CD14-positive monocyte (primary cell): ENCODE measurements around the gene PGR. TPM values are rescaled to one million over a fixed set of nuclear protein-coding genes. Genes with fewer than 3 reads are reported as not detected.

Source experiments
- DNase-seq, 3 donors: peaks; one replicate each; pipeline ENCODE4 v3.0.0-alpha.2; 2011 to 2022
- H2AFZ ChIP-seq: 2 replicates; pipeline ENCODE4 v1.6.0; 2012; ENCODE audit warnings: mild to moderate bottlenecking, low read depth, low read length, inconsistent platforms; ENCODE audit not compliant: insufficient read depth, poor library complexity, severe bottlenecking
- H3K27ac ChIP-seq, 2 donors: 1 replicate in 1 of 2; 2 replicates in 1 of 2; pipeline ENCODE4 v1.5.1; 2012 to 2013; ENCODE audit warnings: low read length in 2 of 2, control low read depth in 1 of 2, inconsistent platforms in 1 of 2, low read depth in 1 of 2, mild to moderate bottlenecking in 1 of 2
- H3K27me3 ChIP-seq, 2 donors: one replicate each; pipeline versions ENCODE4 v1.6.0 to v1.6.1; 2011 to 2013; ENCODE audit warnings: low read length in 2 of 2; ENCODE audit not compliant: control insufficient read depth in 2 of 2, insufficient read depth in 2 of 2
- H3K36me3 ChIP-seq, 2 donors: replicated peaks in 1 of 2; 1 replicate in 1 of 2; 2 replicates in 1 of 2; pipeline versions ENCODE4 v1.5.1 to v1.6.1; 2012 to 2013; ENCODE audit warnings: low read length in 2 of 2, control low read depth in 1 of 2, inconsistent platforms in 1 of 2, mild to moderate bottlenecking in 1 of 2; ENCODE audit not compliant: insufficient read depth in 2 of 2, control insufficient read depth in 1 of 2
- H3K4me1 ChIP-seq, 2 donors: 1 replicate in 1 of 2; 2 replicates in 1 of 2; pipeline versions ENCODE4 v1.5.1 to v1.6.1; 2012 to 2013; ENCODE audit warnings: low read length in 2 of 2, control low read depth in 1 of 2, inconsistent platforms in 1 of 2, mild to moderate bottlenecking in 1 of 2, moderate library complexity in 1 of 2; ENCODE audit not compliant: insufficient read depth in 2 of 2, control insufficient read depth in 1 of 2
- H3K4me2 ChIP-seq: replicated peaks from 2 replicates; pipeline ENCODE3; 2012; ENCODE audit warnings: low read length, moderate library complexity, mild to moderate bottlenecking; ENCODE audit not compliant: poor library complexity, severe bottlenecking; ENCODE audit errors: extremely low read depth
- H3K4me3 ChIP-seq, 3 experiments: fragments of 200-600 bp in 1 of 3; sonication (generic) in 1 of 3; replicated peaks in 1 of 3; 1 replicate in 2 of 3; 2 replicates in 1 of 3; pipeline ENCODE4 v1.5.1; 2011 to 2013; ENCODE audit warnings: low read length in 3 of 3, mild to moderate bottlenecking in 3 of 3, control low read depth in 2 of 3, low read depth in 2 of 3, inconsistent platforms in 1 of 3, moderate library complexity in 1 of 3
- H3K79me2 ChIP-seq: 2 replicates; pipeline ENCODE4 v1.6.0; 2012; ENCODE audit warnings: mild to moderate bottlenecking, control low read depth, inconsistent platforms, low read length, moderate library complexity; ENCODE audit not compliant: insufficient read depth
- H3K9ac ChIP-seq: 2 replicates; pipeline ENCODE4 v1.6.0; 2017; ENCODE audit warnings: low read length, mild to moderate bottlenecking; ENCODE audit not compliant: insufficient read depth, poor library complexity, severe bottlenecking
- H3K9me3 ChIP-seq, 2 donors: replicated peaks in 1 of 2; 1 replicate in 1 of 2; 2 replicates in 1 of 2; pipeline versions ENCODE4 v1.5.1 to v1.6.1; 2012 to 2013; ENCODE audit warnings: low read length in 2 of 2, control low read depth in 1 of 2; ENCODE audit not compliant: control insufficient read depth in 1 of 2, insufficient read depth in 1 of 2
- H4K20me1 ChIP-seq: 2 replicates; pipeline ENCODE4 v1.6.0; 2012; ENCODE audit warnings: mild to moderate bottlenecking, low read length, control low read depth, moderate library complexity; ENCODE audit not compliant: insufficient read depth
- H3K27ac Mint-ChIP-seq, 7 donors: one replicate each; pipeline ENCODE4 v1.8.0; 2020; ENCODE audit warnings: mild to moderate bottlenecking in 7 of 7, mixed read lengths in 7 of 7, moderate library complexity in 6 of 7, inconsistent platforms in 2 of 7
- H3K27me3 Mint-ChIP-seq, 3 donors: one replicate each; pipeline ENCODE4 v1.8.0; 2021 to 2022; ENCODE audit warnings: low read depth in 3 of 3, mild to moderate bottlenecking in 3 of 3, mixed read lengths in 3 of 3, moderate library complexity in 3 of 3, inconsistent platforms in 1 of 3
- H3K36me3 Mint-ChIP-seq, 2 donors: one replicate each; pipeline ENCODE4 v1.8.0; 2020; ENCODE audit warnings: mixed read lengths in 2 of 2, inconsistent platforms in 1 of 2, mild to moderate bottlenecking in 1 of 2
- H3K4me1 Mint-ChIP-seq: one replicate; pipeline ENCODE4 v1.8.0; 2020; ENCODE audit warnings: mild to moderate bottlenecking, mixed read lengths
- H3K4me3 Mint-ChIP-seq, 2 donors: one replicate each; pipeline ENCODE4 v1.8.0; 2020; ENCODE audit warnings: mild to moderate bottlenecking in 2 of 2, mixed read lengths in 2 of 2, moderate library complexity in 1 of 2
- H3K9me3 Mint-ChIP-seq, 7 donors: one replicate each; pipeline ENCODE4 v1.8.0; 2020 to 2022; ENCODE audit warnings: mixed read lengths in 7 of 7, mild to moderate bottlenecking in 6 of 7, moderate library complexity in 6 of 7, inconsistent platforms in 2 of 7
- WGBS: methylation state at CpG from one replicate; pipeline ENCODE4 v1.1.5; 2013; ENCODE audit warnings: missing lambda C conversion rate; ENCODE audit not compliant: insufficient coverage; 5-methylcytosine and 5-hydroxymethylcytosine counted together
- intact Hi-C, 2 donors: fragments of 100-400 bp; cut with micrococcal nuclease; formaldehyde crosslinking; loops; one replicate each; pipeline versions ENCODE4 v1.15.0 to v1.15.1; 2023
- polyA plus RNA-seq, 3 donors: library from polyadenylated mRNA; depleted of rRNA in 1 of 3; unstranded in 2 of 3; stranded (reverse) in 1 of 3; fragments of 300-500 nt in 2 of 3; fragments of >200 nt in 1 of 3; fragmentation: Illumina TruSeq in 2 of 3; gene quantifications; 1 replicate in 2 of 3; 2 replicates in 1 of 3; pipeline ENCODE4 v1.2.3, GENCODE V29; 2012 to 2021
- TF ChIP-seq, protein P1 (sequence below): fragments of 200-600 bp; IDR thresholded peaks from one replicate; pipeline ENCODE4 v1.8.0; 2022; ENCODE audit warnings: antibody characterized with exemption, mild to moderate bottlenecking

Gene PGR
- polyA plus RNA-seq, 3 donors, result not detected

DNA sequence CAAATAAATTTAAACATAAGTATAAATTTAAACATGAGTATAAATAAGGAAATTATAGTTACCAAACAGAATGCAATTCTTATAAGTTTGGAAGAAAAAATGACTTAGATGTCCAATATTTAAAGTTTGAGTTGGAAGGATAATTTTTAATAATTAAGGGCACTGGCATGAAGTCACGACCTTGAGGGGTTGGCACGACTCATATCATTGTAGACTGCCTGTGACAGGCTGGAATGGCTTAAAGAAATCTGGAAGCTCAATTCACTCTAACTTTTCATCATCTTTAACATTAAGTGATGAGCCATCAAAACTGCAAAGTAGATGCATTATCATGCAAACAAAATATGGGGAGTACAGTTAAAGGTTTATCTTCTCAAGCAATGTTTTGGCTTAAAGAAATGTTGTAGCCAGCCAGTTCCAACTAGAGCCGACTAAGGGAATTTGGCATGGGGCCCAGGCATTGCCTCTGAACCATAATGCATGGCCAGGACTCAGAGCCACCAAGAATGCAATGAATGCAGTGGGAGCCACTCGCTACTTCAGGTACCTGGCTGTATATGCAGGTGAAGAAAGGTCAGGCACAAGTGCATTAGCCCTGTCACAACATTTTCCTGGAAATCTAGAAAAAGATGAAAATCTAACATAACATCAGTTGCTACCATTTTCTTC, 33.4 kb downstream of the PGR start:
- no peaks in the 10 kb centered on the region for H3K4me1 ChIP-seq
- no peaks in the 10 kb centered on the region for H3K36me3 Mint-ChIP-seq
- no peaks in the 10 kb centered on the region for H3K4me1 Mint-ChIP-seq
- no peak overlapping the region for H3K27ac ChIP-seq
- H3K36me3 ChIP-seq, result no peaks in the 10 kb centered on the region
- H3K9me3 Mint-ChIP-seq, result peaks cover 0 to 6% (median 2%) of the 10 kb centered on the region in 7 donors
- H3K9me3 ChIP-seq, result peaks cover 0 to 3% of the 10 kb centered on the region in 2 donors
- intact Hi-C loops, result no loop called here
- H3K27me3 ChIP-seq, result no peaks in the 10 kb centered on the region
- no peak overlapping the region for H3K4me2 ChIP-seq
- no peak for DNase-seq
- H3K27ac Mint-ChIP-seq, result no peak overlapping the region
- H3K79me2 ChIP-seq, result no peaks in the 10 kb centered on the region
- H3K4me3 ChIP-seq, result no peak overlapping the region
- H3K4me3 Mint-ChIP-seq, result no peak overlapping the region
- WGBS, result 83% methylated on average over 2 of the region's 4 CpGs
- TF ChIP-seq, protein P1, sequence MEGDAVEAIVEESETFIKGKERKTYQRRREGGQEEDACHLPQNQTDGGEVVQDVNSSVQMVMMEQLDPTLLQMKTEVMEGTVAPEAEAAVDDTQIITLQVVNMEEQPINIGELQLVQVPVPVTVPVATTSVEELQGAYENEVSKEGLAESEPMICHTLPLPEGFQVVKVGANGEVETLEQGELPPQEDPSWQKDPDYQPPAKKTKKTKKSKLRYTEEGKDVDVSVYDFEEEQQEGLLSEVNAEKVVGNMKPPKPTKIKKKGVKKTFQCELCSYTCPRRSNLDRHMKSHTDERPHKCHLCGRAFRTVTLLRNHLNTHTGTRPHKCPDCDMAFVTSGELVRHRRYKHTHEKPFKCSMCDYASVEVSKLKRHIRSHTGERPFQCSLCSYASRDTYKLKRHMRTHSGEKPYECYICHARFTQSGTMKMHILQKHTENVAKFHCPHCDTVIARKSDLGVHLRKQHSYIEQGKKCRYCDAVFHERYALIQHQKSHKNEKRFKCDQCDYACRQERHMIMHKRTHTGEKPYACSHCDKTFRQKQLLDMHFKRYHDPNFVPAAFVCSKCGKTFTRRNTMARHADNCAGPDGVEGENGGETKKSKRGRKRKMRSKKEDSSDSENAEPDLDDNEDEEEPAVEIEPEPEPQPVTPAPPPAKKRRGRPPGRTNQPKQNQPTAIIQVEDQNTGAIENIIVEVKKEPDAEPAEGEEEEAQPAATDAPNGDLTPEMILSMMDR, result no peak
- H3K9ac ChIP-seq, result no peak overlapping the region
- H3K27me3 Mint-ChIP-seq, result no peaks in the 10 kb centered on the region
- no peaks in the 10 kb centered on the region for H4K20me1 ChIP-seq
- no peak overlapping the region for H2AFZ ChIP-seq

DNA sequence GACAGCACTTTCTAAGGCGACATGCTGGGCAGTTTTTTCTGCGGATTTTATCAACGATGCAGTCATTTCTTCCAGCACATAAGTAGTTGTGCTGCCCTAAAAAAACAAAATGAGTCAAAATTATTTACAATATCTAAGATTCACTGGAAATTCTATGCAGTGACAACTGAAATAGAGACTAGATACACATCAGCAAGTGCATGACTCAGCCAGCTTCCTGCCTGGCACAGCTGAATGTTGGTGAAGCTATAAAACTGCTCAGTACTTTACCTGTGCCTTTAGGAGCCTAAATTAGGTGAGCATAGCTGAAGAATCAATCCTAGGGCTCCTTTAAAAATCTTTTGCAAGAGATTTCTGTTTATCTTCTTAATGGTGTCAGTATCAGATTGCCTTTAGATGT, 37.8 kb downstream of the PGR start:
- Histone ChIP-seq H3K27ac (no peak overlapping the region), H3K27me3 (no peaks in the 10 kb centered on the region), H3K4me3 (no peak overlapping the region), H4K20me1 (no peaks in the 10 kb centered on the region), H3K9ac (no peak overlapping the region), H3K9me3 (peaks cover 0 to 3% of the 10 kb centered on the region in 2 donors), H3K4me1 (no peaks in the 10 kb centered on the region), H2AFZ (no peak overlapping the region), H3K79me2 (no peaks in the 10 kb centered on the region), H3K4me2 (no peak overlapping the region), H3K36me3 (no peaks in the 10 kb centered on the region)
- Mint-ChIP-seq H3K36me3 (no peaks in the 10 kb centered on the region), H3K4me3 (no peak overlapping the region), H3K27ac (no peak overlapping the region), H3K27me3 (no peaks in the 10 kb centered on the region), H3K9me3 (peaks cover 0 to 14% (median 6%) of the 10 kb centered on the region in 7 donors), H3K4me1 (no peaks in the 10 kb centered on the region)
- intact Hi-C loops, result no loop called here
- DNase-seq, result no peak
- 64% methylated on average over 3 of the region's 3 CpGs for WGBS
- TF ChIP-seq, protein P1, result no peak
